PC-3 (cell line): ENCODE data around the gene ZNRF1. TPM values are rescaled to one million over a fixed set of nuclear protein-coding genes. Genes with fewer than 3 reads are reported as not detected.

Experiments used
- ATAC-seq: fragments of 200-7000 bp; cut with Tn5 transposase; 2 replicates; pipeline ENCODE4 v1.9.1; 2020; ENCODE audit warnings: mild to moderate bottlenecking, moderate library complexity
- BruUV-seq: library from RNA; stranded (reverse); fragments of 400-500 nt; replicated peaks from 2 replicates; lab custom pipeline; 2021; lab: Mats Ljungman, UMichigan
- CTCF ChIA-PET: fragments of 300-600 bp; sonication (Branson Sonifier 250); formaldehyde crosslinking; loops from one replicate; lab custom pipeline; 2022; ENCODE audit warnings: antibody characterized with exemption; lab: Charles Lee
- POLR2A ChIA-PET: fragments of 300-600 bp; sonication (Branson Sonifier 250); formaldehyde crosslinking; loops from one replicate; lab custom pipeline; 2022; ENCODE audit warnings: antibody characterized with exemption; ENCODE audit not compliant: unreplicated experiment; lab: Charles Lee
- DNase-seq: peaks from one replicate; pipeline ENCODE4 v3.0.0-alpha.2; 2015
- H2AFZ ChIP-seq: fragments of 300-600 bp; sonication (generic); 2 replicates; pipeline ENCODE4 v1.6.0; 2016; ENCODE audit warnings: antibody characterized with exemption, low read length
- H3F3A ChIP-seq: fragments of 300-600 bp; sonication (generic); one replicate; pipeline ENCODE4 v1.6.0; 2017; ENCODE audit warnings: antibody characterized with exemption, low read length, control low read depth, mild to moderate bottlenecking; ENCODE audit not compliant: unreplicated experiment
- H3K27ac ChIP-seq: fragments of 300-600 bp; sonication (generic); 2 replicates; pipeline ENCODE4 v1.5.1; 2016; ENCODE audit warnings: mild to moderate bottlenecking, low read length
- H3K27me3 ChIP-seq: fragments of 300-600 bp; sonication (generic); 2 replicates; pipeline ENCODE4 v1.6.1; 2016; ENCODE audit warnings: low read length, mixed read lengths
- H3K36me3 ChIP-seq: fragments of 300-600 bp; sonication (generic); 2 replicates; pipeline ENCODE4 v1.6.1; 2016; ENCODE audit warnings: low read depth, mixed run types, low read length, mixed read lengths
- H3K4me1 ChIP-seq: fragments of 300-600 bp; sonication (generic); 2 replicates; pipeline ENCODE4 v1.5.1; 2016; ENCODE audit warnings: low read length; ENCODE audit not compliant: insufficient read depth
- H3K4me2 ChIP-seq: fragments of 300-600 bp; sonication (generic); 2 replicates; pipeline ENCODE4 v1.6.0; 2016; ENCODE audit warnings: low read length
- H3K4me3 ChIP-seq: fragments of 300-600 bp; sonication (generic); 2 replicates; pipeline ENCODE4 v1.5.1; 2016; ENCODE audit warnings: mild to moderate bottlenecking, low read length, mixed read lengths
- H3K79me2 ChIP-seq: fragments of 300-600 bp; sonication (generic); 2 replicates; pipeline ENCODE4 v1.6.1; 2017; ENCODE audit warnings: low read length, mixed read lengths
- H3K9ac ChIP-seq: fragments of 300-600 bp; sonication (generic); 2 replicates; pipeline ENCODE4 v1.6.0; 2016; ENCODE audit warnings: mild to moderate bottlenecking, low read length
- H3K9me2 ChIP-seq: fragments of 300-600 bp; sonication (generic); replicated peaks from 2 replicates; pipeline ENCODE4 v1.6.1; 2016; ENCODE audit warnings: mixed run types, low read length, mixed read lengths
- H3K9me3 ChIP-seq: fragments of 300-600 bp; sonication (generic); 2 replicates; pipeline ENCODE4 v1.6.1; 2016; ENCODE audit warnings: low read length, mixed read lengths
- H4K20me1 ChIP-seq: fragments of 300-600 bp; sonication (generic); 2 replicates; pipeline ENCODE4 v1.6.1; 2016; ENCODE audit warnings: low read length, mixed read lengths
- EZH2 ChIP-seq: fragments of 300-600 bp; sonication (generic); IDR thresholded peaks from one replicate; pipeline ENCODE4 v1.6.1; 2017; ENCODE audit warnings: antibody characterized with exemption, mild to moderate bottlenecking, low read length; ENCODE audit not compliant: unreplicated experiment
- EZH2phosphoT487 ChIP-seq: fragments of 300-600 bp; sonication (generic); IDR thresholded peaks from 2 replicates; pipeline ENCODE4 v1.6.1; 2018; ENCODE audit warnings: mild to moderate bottlenecking, antibody characterized with exemption, low read length, borderline replicate concordance
- intact Hi-C: fragments of 100-400 bp; cut with micrococcal nuclease; formaldehyde crosslinking; loops from 2 replicates; pipeline ENCODE4 v1.9.0; 2023
- total RNA-seq: library from RNA; depleted of rRNA; stranded (reverse); fragments of >200 nt; gene quantifications from 2 replicates; pipeline ENCODE4 v1.2.3, GENCODE V29; 2014
- TF ChIP-seq, protein P1 (sequence below): fragments of 300-600 bp; sonication (generic); conservative IDR thresholded peaks from 2 replicates; pipeline ENCODE4 v1.5.1; 2017; ENCODE audit warnings: antibody characterized with exemption, low read depth, mild to moderate bottlenecking, low read length

Gene ZNRF1
- total RNA-seq, 1 experiment from 2014 or later: 60.4 TPM

DNA sequence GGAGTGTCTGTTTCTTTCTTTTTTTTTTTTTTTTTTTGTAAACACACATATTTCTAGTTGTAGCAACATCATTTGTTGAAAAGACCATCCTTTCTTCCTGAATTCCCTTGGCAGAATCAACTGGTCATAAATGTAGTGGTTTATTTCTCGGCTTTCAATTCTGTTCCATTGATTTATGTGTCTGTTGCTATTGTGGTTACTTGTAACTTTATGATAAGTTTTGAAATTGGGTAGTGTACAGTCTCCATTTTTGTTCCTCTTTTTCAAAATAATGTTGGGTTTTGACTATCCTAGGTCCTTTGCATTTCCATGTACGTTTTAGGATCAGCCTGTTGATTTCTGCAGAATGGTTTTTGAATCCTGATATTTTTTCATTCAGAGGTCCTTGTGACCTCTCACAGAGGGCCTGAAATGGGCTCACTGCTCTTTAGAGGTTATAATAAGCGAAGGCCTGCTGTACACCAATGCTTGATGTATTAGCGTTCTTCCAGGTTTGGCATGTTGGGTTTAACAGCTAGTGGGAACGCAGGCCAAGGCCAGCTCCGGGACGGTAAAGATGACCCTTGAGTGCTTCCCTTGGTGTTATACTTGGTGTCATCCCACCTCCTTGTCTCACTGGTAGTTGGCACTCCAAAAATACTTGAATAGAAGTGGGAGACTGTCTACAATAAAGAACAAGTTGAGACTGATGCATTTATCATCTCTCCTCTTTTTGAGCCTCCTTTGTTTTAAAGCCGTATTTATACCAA, 43.8 kb downstream of the ZNRF1 start:
- Histone ChIP-seq H3K4me1 (no peaks in the 10 kb centered on the region), H4K20me1 (no peaks in the 10 kb centered on the region), H3K9me3 (no peaks in the 10 kb centered on the region; the same call in 1 of the 2 replicates), H3K79me2 (peaks cover 93% of the 10 kb centered on the region), H3K9me2 (no peaks in the 10 kb centered on the region), H3K27me3 (no peaks in the 10 kb centered on the region), H3F3A (no peaks in the 10 kb centered on the region), H2AFZ (no peak overlapping the region), H3K4me3 (no peak overlapping the region), H3K36me3 (peaks cover 12% of the 10 kb centered on the region; the same call in 1 of the 2 replicates), H3K9ac (no peak overlapping the region), H3K4me2 (no peak overlapping the region), H3K27ac (no peak overlapping the region)
- ChIA-PET POLR2A (no interaction called here), CTCF (no interaction called here)
- ATAC-seq (no peak), DNase-seq (no peak)
- BruUV-seq: no TSS peak
- TF ChIP-seq EZH2 (no peak), EZH2phosphoT487 (no peak)
- TF ChIP-seq, protein P1, sequence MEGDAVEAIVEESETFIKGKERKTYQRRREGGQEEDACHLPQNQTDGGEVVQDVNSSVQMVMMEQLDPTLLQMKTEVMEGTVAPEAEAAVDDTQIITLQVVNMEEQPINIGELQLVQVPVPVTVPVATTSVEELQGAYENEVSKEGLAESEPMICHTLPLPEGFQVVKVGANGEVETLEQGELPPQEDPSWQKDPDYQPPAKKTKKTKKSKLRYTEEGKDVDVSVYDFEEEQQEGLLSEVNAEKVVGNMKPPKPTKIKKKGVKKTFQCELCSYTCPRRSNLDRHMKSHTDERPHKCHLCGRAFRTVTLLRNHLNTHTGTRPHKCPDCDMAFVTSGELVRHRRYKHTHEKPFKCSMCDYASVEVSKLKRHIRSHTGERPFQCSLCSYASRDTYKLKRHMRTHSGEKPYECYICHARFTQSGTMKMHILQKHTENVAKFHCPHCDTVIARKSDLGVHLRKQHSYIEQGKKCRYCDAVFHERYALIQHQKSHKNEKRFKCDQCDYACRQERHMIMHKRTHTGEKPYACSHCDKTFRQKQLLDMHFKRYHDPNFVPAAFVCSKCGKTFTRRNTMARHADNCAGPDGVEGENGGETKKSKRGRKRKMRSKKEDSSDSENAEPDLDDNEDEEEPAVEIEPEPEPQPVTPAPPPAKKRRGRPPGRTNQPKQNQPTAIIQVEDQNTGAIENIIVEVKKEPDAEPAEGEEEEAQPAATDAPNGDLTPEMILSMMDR: no peak
- intact Hi-C loops: no loop called here

DNA sequence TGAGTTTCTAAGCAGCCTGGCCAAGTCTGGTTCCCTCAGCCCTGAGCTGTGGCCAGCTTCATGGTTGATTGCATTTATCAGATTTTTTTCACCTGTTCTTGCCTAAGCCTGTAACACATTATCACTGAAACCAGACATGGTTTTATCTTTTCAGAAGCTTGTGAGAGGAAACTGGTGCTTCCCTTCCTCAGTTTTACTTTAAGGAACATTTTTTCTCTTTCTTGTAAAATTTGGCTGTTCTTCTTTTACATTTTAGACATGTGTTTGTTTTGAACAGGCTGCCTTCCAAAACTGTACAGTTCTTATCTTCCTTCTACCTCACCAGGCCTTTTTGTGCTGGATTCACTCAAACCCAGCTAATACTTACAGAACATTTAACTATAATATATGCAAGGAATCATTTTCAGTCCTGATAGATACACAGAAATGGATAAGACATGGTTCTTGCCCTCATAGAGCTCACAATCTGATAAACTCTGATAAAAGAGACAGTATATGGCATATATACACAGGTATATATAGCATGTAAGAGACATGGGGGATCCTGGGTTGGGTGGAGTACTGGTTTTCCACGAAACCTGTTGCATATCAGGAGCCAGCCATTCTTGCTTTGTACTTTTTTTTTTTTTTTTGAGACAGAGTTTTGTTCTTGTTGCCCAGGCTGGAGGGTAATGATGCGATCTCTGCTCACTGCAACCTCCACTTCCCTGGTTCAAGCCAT, 44.5 kb downstream of the ZNRF1 start:
- ATAC-seq: no peak
- intact Hi-C loops: no loop called here
- no peak overlapping the region for H2AFZ ChIP-seq
- no peaks in the 10 kb centered on the region for H3F3A ChIP-seq
- H3K9me2 ChIP-seq: no peaks in the 10 kb centered on the region
- no peak overlapping the region for H3K4me3 ChIP-seq
- H3K9me3 ChIP-seq: no peaks in the 10 kb centered on the region
- no peak for TF ChIP-seq EZH2phosphoT487
- H3K79me2 ChIP-seq: peaks cover 93% of the 10 kb centered on the region
- no peak overlapping the region for H3K27ac ChIP-seq
- no peak overlapping the region for H3K4me2 ChIP-seq
- H3K27me3 ChIP-seq: no peaks in the 10 kb centered on the region
- BruUV-seq: no TSS peak
- no peaks in the 10 kb centered on the region for H4K20me1 ChIP-seq
- no peak overlapping the region for H3K9ac ChIP-seq
- 0 out of 2 replicates have a peak, but pooled peaks cover 5% of the 10 kb centered on the region for H3K36me3 ChIP-seq
- POLR2A ChIA-PET: no interaction called here
- no peaks in the 10 kb centered on the region for H3K4me1 ChIP-seq
- no peak for DNase-seq
- CTCF ChIA-PET: no interaction called here

DNA sequence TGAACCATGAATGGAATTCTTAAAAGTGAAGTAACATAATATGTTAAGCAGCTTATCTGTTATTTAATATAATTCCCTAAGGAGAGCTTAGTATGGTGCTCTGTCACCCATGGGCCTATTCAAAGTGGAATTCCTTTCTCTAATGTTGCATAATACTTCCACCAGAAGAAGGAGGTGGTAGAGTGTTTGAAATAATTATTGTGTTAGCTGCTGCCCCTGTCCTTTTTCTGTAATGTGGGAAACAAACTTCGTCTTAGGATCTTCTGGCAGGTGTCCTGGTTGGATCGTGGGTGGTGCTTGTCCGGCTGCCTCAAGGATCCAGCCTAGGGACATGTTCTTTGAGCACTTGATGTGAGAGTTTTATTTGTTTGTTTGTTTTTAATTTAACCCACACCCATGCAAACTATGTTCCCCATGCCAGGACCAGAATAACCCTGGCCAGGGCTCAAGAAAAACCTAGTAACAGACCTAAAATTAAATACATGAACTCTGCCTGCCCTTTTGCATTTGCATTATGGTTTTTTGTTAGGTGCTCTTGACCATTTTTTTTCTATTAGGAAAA, 46.1 kb downstream of the ZNRF1 start:
- H3K9me3 ChIP-seq: no peaks in the 10 kb centered on the region
- CTCF ChIA-PET: no interaction called here

More for the DNA sequence above, 46.1 kb downstream of the ZNRF1 start:
- H3K27ac ChIP-seq: no peak overlapping the region
- no peak overlapping the region for H2AFZ ChIP-seq
- H3K4me1 ChIP-seq: no peaks in the 10 kb centered on the region
- H4K20me1 ChIP-seq: no peaks in the 10 kb centered on the region
- ATAC-seq (no peak), DNase-seq (no peak)
- no peaks in the 10 kb centered on the region for H3K36me3 ChIP-seq
- H3K9ac ChIP-seq: no peak overlapping the region
- intact Hi-C loops: no loop called here
- TF ChIP-seq, protein P1: no peak
- TF ChIP-seq EZH2phosphoT487: no peak
- TF ChIP-seq EZH2: no peak
- H3K4me3 ChIP-seq: no peak overlapping the region
- H3K79me2 ChIP-seq: peaks cover 93% of the 10 kb centered on the region
- no peaks in the 10 kb centered on the region for H3F3A ChIP-seq
- POLR2A ChIA-PET: no interaction called here
- BruUV-seq: no TSS peak
- no peaks in the 10 kb centered on the region for H3K9me2 ChIP-seq
- H3K4me2 ChIP-seq: no peak overlapping the region
- no peaks in the 10 kb centered on the region for H3K27me3 ChIP-seq
